LNCAP (cell line): ENCODE measurements around the gene DNAJC10.

Experiments
- TF ChIP-seq, protein P1 (sequence below): fragments of 450-650 bp; IDR thresholded peaks from 2 replicates; pipeline ENCODE4 v1.5.1; 2017; ENCODE audit warnings: mild to moderate bottlenecking

The DNAJC10 gene

DNA sequence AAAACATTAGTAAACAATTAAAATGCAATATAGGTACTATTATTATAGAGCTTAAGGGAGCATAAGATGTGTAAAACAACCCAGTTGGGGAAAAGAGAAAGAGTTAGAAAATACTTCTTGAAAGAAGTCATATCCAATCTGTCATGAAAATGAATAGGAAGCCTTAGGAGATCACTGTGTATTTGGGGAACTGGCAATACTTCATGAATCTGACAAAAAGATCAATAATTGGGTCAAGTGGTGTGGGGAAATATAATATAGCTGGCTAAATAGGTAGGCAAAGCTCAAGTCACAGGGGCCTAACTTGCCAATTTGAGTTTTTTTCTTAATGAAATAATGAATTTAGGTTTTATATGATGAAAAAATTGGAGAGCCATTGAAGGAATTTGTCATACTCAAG is 14.4 kb downstream of the DNAJC10 start:
- TF ChIP-seq, protein P1, sequence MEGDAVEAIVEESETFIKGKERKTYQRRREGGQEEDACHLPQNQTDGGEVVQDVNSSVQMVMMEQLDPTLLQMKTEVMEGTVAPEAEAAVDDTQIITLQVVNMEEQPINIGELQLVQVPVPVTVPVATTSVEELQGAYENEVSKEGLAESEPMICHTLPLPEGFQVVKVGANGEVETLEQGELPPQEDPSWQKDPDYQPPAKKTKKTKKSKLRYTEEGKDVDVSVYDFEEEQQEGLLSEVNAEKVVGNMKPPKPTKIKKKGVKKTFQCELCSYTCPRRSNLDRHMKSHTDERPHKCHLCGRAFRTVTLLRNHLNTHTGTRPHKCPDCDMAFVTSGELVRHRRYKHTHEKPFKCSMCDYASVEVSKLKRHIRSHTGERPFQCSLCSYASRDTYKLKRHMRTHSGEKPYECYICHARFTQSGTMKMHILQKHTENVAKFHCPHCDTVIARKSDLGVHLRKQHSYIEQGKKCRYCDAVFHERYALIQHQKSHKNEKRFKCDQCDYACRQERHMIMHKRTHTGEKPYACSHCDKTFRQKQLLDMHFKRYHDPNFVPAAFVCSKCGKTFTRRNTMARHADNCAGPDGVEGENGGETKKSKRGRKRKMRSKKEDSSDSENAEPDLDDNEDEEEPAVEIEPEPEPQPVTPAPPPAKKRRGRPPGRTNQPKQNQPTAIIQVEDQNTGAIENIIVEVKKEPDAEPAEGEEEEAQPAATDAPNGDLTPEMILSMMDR: no peak

GRCh38 chr2:182732736-182733135 is 16.7 kb downstream of the DNAJC10 start:
- TF ChIP-seq, protein P1: no peak

GRCh38 chr2:182733572-182733971 is 17.5 kb downstream of the DNAJC10 start:
- TF ChIP-seq, protein P1: no peak

- TF ChIP-seq, protein P1: no peak
Observed at GRCh38 chr2:182740701-182741100, 24.6 kb downstream of the DNAJC10 start.

GRCh38 chr2:182741620-182742019 is 25.6 kb downstream of the DNAJC10 start:
- TF ChIP-seq, protein P1: no peak

GRCh38 chr2:182744490-182744889 is 28.4 kb downstream of the DNAJC10 start:
- TF ChIP-seq, protein P1: no peak

DNA sequence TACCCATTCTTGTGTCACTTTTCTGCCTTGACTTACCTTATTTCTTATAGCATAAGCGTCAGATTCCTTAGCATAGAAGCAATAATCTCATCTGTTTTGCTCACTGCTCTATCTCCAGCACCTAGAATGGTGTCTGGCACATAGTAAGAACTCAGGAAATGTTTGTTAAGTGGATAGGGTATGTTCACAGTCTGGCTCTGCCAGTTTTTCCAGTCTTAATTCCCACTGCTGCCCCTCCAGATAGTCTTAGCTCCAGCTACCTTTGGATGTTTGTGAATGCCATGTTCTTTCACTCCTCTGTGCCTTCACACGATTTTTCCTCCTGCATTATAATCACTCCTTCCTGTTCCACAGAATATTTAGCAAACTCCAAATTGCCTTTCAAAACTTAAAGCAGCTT is 29.0 kb downstream of the DNAJC10 start:
- TF ChIP-seq, protein P1: no peak

- TF ChIP-seq, protein P1: no peak
Observed at GRCh38 chr2:182754231-182754630, 38.2 kb downstream of the DNAJC10 start.
